Panc1 (cell line): Measurements from ENCODE around the gene PTS.

ENCODE experiments used
- CTCF ChIP-seq: fragments of 450-650 bp; IDR thresholded peaks from 2 replicates; pipeline ENCODE4 v1.5.1; 2017; ENCODE audit warnings: mild to moderate bottlenecking
- TF ChIP-seq, protein P1 (sequence below), 2 experiments: IDR thresholded peaks; 2 replicates each; pipeline ENCODE4 v1.6.1; 2011 to 2012; ENCODE audit warnings: low read depth in 2 of 2, control low read depth in 1 of 2, low read length in 1 of 2, mild to moderate bottlenecking in 1 of 2, moderate library complexity in 1 of 2; ENCODE audit not compliant: insufficient read depth in 1 of 2

- no peak for TF ChIP-seq CTCF
- TF ChIP-seq, protein P1, sequence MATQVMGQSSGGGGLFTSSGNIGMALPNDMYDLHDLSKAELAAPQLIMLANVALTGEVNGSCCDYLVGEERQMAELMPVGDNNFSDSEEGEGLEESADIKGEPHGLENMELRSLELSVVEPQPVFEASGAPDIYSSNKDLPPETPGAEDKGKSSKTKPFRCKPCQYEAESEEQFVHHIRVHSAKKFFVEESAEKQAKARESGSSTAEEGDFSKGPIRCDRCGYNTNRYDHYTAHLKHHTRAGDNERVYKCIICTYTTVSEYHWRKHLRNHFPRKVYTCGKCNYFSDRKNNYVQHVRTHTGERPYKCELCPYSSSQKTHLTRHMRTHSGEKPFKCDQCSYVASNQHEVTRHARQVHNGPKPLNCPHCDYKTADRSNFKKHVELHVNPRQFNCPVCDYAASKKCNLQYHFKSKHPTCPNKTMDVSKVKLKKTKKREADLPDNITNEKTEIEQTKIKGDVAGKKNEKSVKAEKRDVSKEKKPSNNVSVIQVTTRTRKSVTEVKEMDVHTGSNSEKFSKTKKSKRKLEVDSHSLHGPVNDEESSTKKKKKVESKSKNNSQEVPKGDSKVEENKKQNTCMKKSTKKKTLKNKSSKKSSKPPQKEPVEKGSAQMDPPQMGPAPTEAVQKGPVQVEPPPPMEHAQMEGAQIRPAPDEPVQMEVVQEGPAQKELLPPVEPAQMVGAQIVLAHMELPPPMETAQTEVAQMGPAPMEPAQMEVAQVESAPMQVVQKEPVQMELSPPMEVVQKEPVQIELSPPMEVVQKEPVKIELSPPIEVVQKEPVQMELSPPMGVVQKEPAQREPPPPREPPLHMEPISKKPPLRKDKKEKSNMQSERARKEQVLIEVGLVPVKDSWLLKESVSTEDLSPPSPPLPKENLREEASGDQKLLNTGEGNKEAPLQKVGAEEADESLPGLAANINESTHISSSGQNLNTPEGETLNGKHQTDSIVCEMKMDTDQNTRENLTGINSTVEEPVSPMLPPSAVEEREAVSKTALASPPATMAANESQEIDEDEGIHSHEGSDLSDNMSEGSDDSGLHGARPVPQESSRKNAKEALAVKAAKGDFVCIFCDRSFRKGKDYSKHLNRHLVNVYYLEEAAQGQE (IDR thresholded peaks at IDR 0.05; ENCODE audit: insufficient read depth in 1 of 2, low read depth in 2 of 2, low read length in 1 of 2): no peak
Observed at GRCh38 chr11:112206071-112206470, 20.2 kb upstream of the PTS start.
